Measurements from ENCODE around the gene TCL1A. TPM values are rescaled to one million over a fixed set of nuclear protein-coding genes. Genes with fewer than 3 reads are reported as not detected.

Gene TCL1A
- total and polyA plus RNA-seq, 9 of the 15 experiments (the other 6 are each of a cell fraction or from before 2014, with no cell fraction given), result 0.10 to 0.11 TPM; not detected in 7

GRCh38 chr14:95699412-95699811 is 14.5 kb downstream of the TCL1A start:
- DNase-seq (ENCODE audit: extremely low read depth in 1 of 4, low spot score in 3 of 4) (no peak), FAIRE-seq (no peak), ATAC-seq (no peak)
- Histone ChIP-seq H3K79me2 (ENCODE audit: control insufficient read depth, insufficient read depth, low read length) (no peaks in the 10 kb centered on the region), H3K27me3 (ENCODE audit: control insufficient read depth in 2 of 2, insufficient read depth in 2 of 2, low read length in 2 of 2) (peaks cover 0 to 3% of the 10 kb centered on the region in 2 experiments; a peak in 2 of 5 replicates), H4K20me1 (replicated peaks; ENCODE audit: control insufficient read depth, insufficient read depth, low read length) (no peaks in the 10 kb centered on the region), H3K9ac (ENCODE audit: insufficient read depth in 1 of 2, low read depth in 2 of 2, low read length in 2 of 2) (no peak overlapping the region), H3K27ac (ENCODE audit: extremely low read depth, low read depth, low read length) (no peak overlapping the region), H3K4me1 (replicated peaks in 1 of 2; ENCODE audit: control insufficient read depth in 2 of 2, insufficient read depth in 2 of 2, low read length in 2 of 2) (no peaks in the 10 kb centered on the region), H3K4me3 (no peak overlapping the region), H2AFZ (ENCODE audit: low read depth, low read length) (no peak overlapping the region), H3K4me2 (ENCODE audit: insufficient read depth, low read length) (no peak overlapping the region), H3K9me3 (replicated peaks; ENCODE audit: control insufficient read depth, insufficient read depth, low read depth, low read length) (no peaks in the 10 kb centered on the region), H3K36me3 (ENCODE audit: control insufficient read depth, insufficient read depth, low read length) (no peaks in the 10 kb centered on the region), H3K9me1 (ENCODE audit: control insufficient read depth, insufficient read depth, low read length) (no peaks in the 10 kb centered on the region)
- intact Hi-C loops (cut with micrococcal nuclease) (no loop called here), in situ Hi-C loops (cut with MboI) (no loop called here)
- BruUV-seq (replicated peaks), result no TSS peak
- CTCF ChIA-PET (ENCODE audit: low intra/inter-chr PET ratio), result no interaction called here
- WGBS (ENCODE audit: insufficient coverage, low coverage, missing lambda C conversion rate), result 0% methylated on average over 4 of the region's 5 CpGs
- POLR2A ChIA-PET, result no interaction called here
- TF ChIP-seq ELK3 (CRISPR knock-in tag; IDR thresholded peaks at IDR 0.05), result no peak
- TF ChIP-seq HNRNPH1 (optimal IDR thresholded peaks at IDR 0.05; ENCODE audit: low read depth, low read length), result no peak
- no peak for TF ChIP-seq HINFP (tag; conservative IDR thresholded peaks at IDR 0.05; ENCODE audit: low read depth)
- TF ChIP-seq NONO (IDR thresholded peaks at IDR 0.05; ENCODE audit: low read depth in 2 of 2, low read length in 1 of 2), result no peak
- TF ChIP-seq ZNF318 (IDR thresholded peaks at IDR 0.05; ENCODE audit: borderline replicate concordance in 1 of 2, low read depth in 1 of 2), result no peak
- no peak for TF ChIP-seq ZNF239 (CRISPR knock-in tag; IDR thresholded peaks at IDR 0.05)
- no peak for TF ChIP-seq CLOCK (CRISPR knock-in tag; IDR thresholded peaks at IDR 0.05; ENCODE audit: borderline replicate concordance)
